Glomerular visceral epithelial cell (primary cell): ENCODE data around the gene STON1.
"Not testable (repeated sequence)": the region's sequence is repeated elsewhere in the genome, so short reads cannot be mapped to it uniquely, and the experiment has no call there.

Source experiments
- DNase-seq: peaks from one replicate; pipeline ENCODE4 v3.0.0-alpha.2; 2016; ENCODE audit errors: extremely low spot score

The STON1 gene

GRCh38 chr2:48569433-48569832 lies 39.5 kb downstream of the STON1 start:
- no peak for DNase-seq

- DNase-seq = no peak
These were observed 42.9 kb downstream of the STON1 start for GRCh38 chr2:48572816-48573215.

GRCh38 chr2:48574353-48575287 lies 44.7 kb downstream of the STON1 start:
- no peak for DNase-seq

GRCh38 chr2:48578313-48578712 lies 48.4 kb downstream of the STON1 start:
- DNase-seq = no peak

- DNase-seq = no peak
These were observed 54.0 kb downstream of the STON1 start for GRCh38 chr2:48583961-48584360.

- DNase-seq = no peak
These were observed 54.6 kb downstream of the STON1 start for GRCh38 chr2:48584551-48584950.

- DNase-seq = no peak
These were observed 56.5 kb downstream of the STON1 start for GRCh38 chr2:48586433-48586832.

GRCh38 chr2:48587560-48587959 lies 57.6 kb downstream of the STON1 start:
- DNase-seq = no peak

- no peak for DNase-seq
These were observed 58.0 kb downstream of the STON1 start for GRCh38 chr2:48587961-48588360.

- no peak for DNase-seq
These were observed 58.8 kb downstream of the STON1 start for GRCh38 chr2:48588745-48589144.

GRCh38 chr2:48589170-48589767 lies 59.3 kb downstream of the STON1 start:
- DNase-seq = peak; percentile 19

GRCh38 chr2:48590017-48590416 lies 60.1 kb downstream of the STON1 start:
- no peak for DNase-seq

- DNase-seq = no peak
These were observed 62.1 kb downstream of the STON1 start for GRCh38 chr2:48592067-48592466.

GRCh38 chr2:48596751-48597150 lies 66.8 kb downstream of the STON1 start:
- DNase-seq = not testable (repeated sequence)

- DNase-seq = no peak
These were observed 67.5 kb downstream of the STON1 start for GRCh38 chr2:48597492-48597891.

GRCh38 chr2:48600204-48600813 lies 70.4 kb downstream of the STON1 start:
- peak; percentile 29 for DNase-seq

- DNase-seq = no peak
These were observed 71.0 kb downstream of the STON1 start for GRCh38 chr2:48600917-48601316.

GRCh38 chr2:48601349-48601748 lies 71.4 kb downstream of the STON1 start:
- no peak for DNase-seq

- DNase-seq = no peak
These were observed 75.7 kb downstream of the STON1 start for GRCh38 chr2:48605482-48606175.

- DNase-seq = no peak
These were observed 77.5 kb downstream of the STON1 start for GRCh38 chr2:48607307-48608014.

GRCh38 chr2:48613211-48613610 lies 83.3 kb downstream of the STON1 start:
- no peak for DNase-seq
